B cell (primary cell): ENCODE measurements around the gene TWNK. TPM values are rescaled to one million over a fixed set of nuclear protein-coding genes. Genes with fewer than 3 reads are reported as not detected.
A peak's percentile ranks its signal among the peaks of the same experiment; 100 is the strongest.

Experiments
- ATAC-seq: fragments of 200-7000 bp; cut with Tn5 transposase; one replicate; pipeline ENCODE4 v1.10.0; 2021; ENCODE audit warnings: low read depth, mild to moderate bottlenecking, moderate number of reproducible peaks, moderate library complexity
- CTCF ChIA-PET: fragments of 350-600 bp; sonication (Branson Sonifier 250); formaldehyde crosslinking; loops from one replicate; lab custom pipeline; 2021; ENCODE audit warnings: antibody characterized with exemption, inconsistent platforms; lab: Charles Lee
- POLR2A ChIA-PET: fragments of 350-600 bp; sonication (Branson Sonifier 250); formaldehyde crosslinking; loops from one replicate; lab custom pipeline; 2021; ENCODE audit warnings: antibody characterized with exemption; lab: Charles Lee
- DNase-seq: peaks from one replicate; pipeline ENCODE4 v3.0.0; 2013
- H2AFZ ChIP-seq: 2 replicates; pipeline ENCODE4 v1.6.1; 2012; ENCODE audit warnings: mild to moderate bottlenecking, low read depth, low read length; ENCODE audit not compliant: insufficient read depth, poor library complexity, severe bottlenecking
- H3K27ac ChIP-seq, 2 donors: 1 replicate in 1 of 2; 2 replicates in 1 of 2; pipeline ENCODE4 v1.5.1; 2012 to 2013; ENCODE audit warnings: low read length in 2 of 2, mild to moderate bottlenecking in 2 of 2, moderate library complexity in 1 of 2
- H3K27me3 ChIP-seq, 4 experiments: fragments of 200-600 bp in 1 of 4; sonication (generic) in 1 of 4; replicated peaks in 1 of 4; 1 replicate in 2 of 4; 2 replicates in 2 of 4; pipeline versions ENCODE4 v1.6.1 to v1.7.0; 2013 to 2016; ENCODE audit warnings: low read length in 3 of 4, mild to moderate bottlenecking in 2 of 4, mixed read lengths in 1 of 4, moderate library complexity in 1 of 4; ENCODE audit not compliant: insufficient read depth in 4 of 4, control insufficient read depth in 3 of 4; ENCODE audit errors: control extremely low read depth in 1 of 4
- H3K36me3 ChIP-seq, 2 experiments: replicated peaks in 1 of 2; 1 replicate in 1 of 2; 2 replicates in 1 of 2; pipeline versions ENCODE4 v1.6.1 to v1.7.1; 2013; ENCODE audit warnings: low read length in 1 of 2; ENCODE audit not compliant: insufficient read depth in 2 of 2, control insufficient read depth in 1 of 2; ENCODE audit errors: control extremely low read depth in 1 of 2, extremely low read depth in 1 of 2
- H3K4me1 ChIP-seq, 2 donors: fragments of 200-600 bp in 1 of 2; sonication (generic) in 1 of 2; 1 replicate in 1 of 2; 2 replicates in 1 of 2; pipeline versions ENCODE4 v1.5.1 to v1.6.1; 2013 to 2017; ENCODE audit warnings: low read length in 2 of 2; ENCODE audit not compliant: control insufficient read depth in 2 of 2, insufficient read depth in 2 of 2
- H3K4me2 ChIP-seq: replicated peaks from 2 replicates; pipeline ENCODE3; 2012; ENCODE audit warnings: mild to moderate bottlenecking, low read depth, low read length; ENCODE audit not compliant: poor library complexity, severe bottlenecking
- H3K4me3 ChIP-seq, 5 experiments: fragments of 200-600 bp in 1 of 5; sonication (generic) in 1 of 5; 1 replicate in 3 of 5; 2 replicates in 2 of 5; pipeline versions ENCODE4 v1.5.1 to v1.7.0; 2011 to 2016; ENCODE audit warnings: low read length in 4 of 5, mild to moderate bottlenecking in 4 of 5, low read depth in 2 of 5, control low read depth in 1 of 5, moderate library complexity in 1 of 5; ENCODE audit not compliant: insufficient read depth in 1 of 5; ENCODE audit errors: control extremely low read depth in 1 of 5, extremely low read depth in 1 of 5
- H3K79me2 ChIP-seq: fragments of 200-600 bp; sonication (generic); one replicate; pipeline ENCODE4 v1.6.0; 2016; ENCODE audit warnings: low read length; ENCODE audit not compliant: control insufficient read depth, insufficient read depth
- H3K9ac ChIP-seq: fragments of 200-600 bp; sonication (generic); 2 replicates; pipeline ENCODE4 v1.6.1; 2017; ENCODE audit warnings: mild to moderate bottlenecking, low read length, moderate library complexity
- H3K9me3 ChIP-seq, 3 donors: one replicate each; pipeline versions ENCODE4 v1.6.1 to v1.7.1; 2013; ENCODE audit warnings: low read length in 2 of 3; ENCODE audit not compliant: control insufficient read depth in 2 of 3, insufficient read depth in 1 of 3; ENCODE audit errors: control extremely low read depth in 1 of 3
- H4K20me1 ChIP-seq: 2 replicates; pipeline ENCODE4 v1.6.0; 2012; ENCODE audit warnings: mild to moderate bottlenecking, low read length; ENCODE audit not compliant: insufficient read depth, control insufficient read depth, poor library complexity, severe bottlenecking
- H3K27ac Mint-ChIP-seq: one replicate; pipeline ENCODE4 v1.8.0; 2021; ENCODE audit warnings: mixed read lengths
- H3K27me3 Mint-ChIP-seq: one replicate; pipeline ENCODE4 v1.8.0; 2021; ENCODE audit warnings: mixed read lengths
- H3K4me1 Mint-ChIP-seq: one replicate; pipeline ENCODE4 v1.8.0; 2021; ENCODE audit warnings: mixed read lengths
- H3K4me3 Mint-ChIP-seq: one replicate; pipeline ENCODE4 v1.8.0; 2021; ENCODE audit warnings: mixed read lengths
- H3K9me3 Mint-ChIP-seq: one replicate; pipeline ENCODE4 v1.8.0; 2022; ENCODE audit warnings: mixed read lengths; ENCODE audit not compliant: insufficient read depth
- CTCF ChIP-seq: fragments of 200-600 bp; IDR thresholded peaks from one replicate; pipeline ENCODE4 v1.8.0; 2022; ENCODE audit warnings: antibody characterized with exemption, mild to moderate bottlenecking
- EZH2 ChIP-seq: IDR thresholded peaks from 2 replicates; pipeline ENCODE4 v1.6.1; 2012; ENCODE audit warnings: borderline replicate concordance, low read depth, mild to moderate bottlenecking, moderate library complexity, low read length; ENCODE audit not compliant: insufficient read depth, poor library complexity, severe bottlenecking
- WGBS: methylation state at CpG from one replicate; pipeline ENCODE4 v1.1.5; 2013; ENCODE audit warnings: missing lambda C conversion rate; ENCODE audit not compliant: insufficient coverage; 5-methylcytosine and 5-hydroxymethylcytosine counted together
- intact Hi-C: fragments of 100-400 bp; cut with micrococcal nuclease; formaldehyde crosslinking; loops from one replicate; pipeline ENCODE4 v1.10.0; 2022
- polyA plus RNA-seq: library from polyadenylated mRNA; depleted of rRNA; stranded (reverse); fragments of >200 nt; gene quantifications from 2 replicates; pipeline ENCODE4 v1.2.3, GENCODE V29; 2012
- total RNA-seq, 2 donors: library from RNA; stranded (reverse); fragments of 120-200 nt in 1 of 2; gene quantifications; 1 replicate in 1 of 2; 2 replicates in 1 of 2; pipeline versions ENCODE4 v1.2.3 to v1.2.4, GENCODE V29; 2013 to 2022

Gene TWNK
- total and polyA plus RNA-seq, 2 donors (not counting 1 experiment from before 2014, with no cell fraction given): 7.2 to 11.8 TPM

- H4K20me1 ChIP-seq: no peaks in the 10 kb centered on the region
- Mint-ChIP-seq H3K4me3 (no peak overlapping the region), H3K27ac (no peak overlapping the region), H3K4me1 (peaks cover 26% of the 10 kb centered on the region), H3K9me3 (no peaks in the 10 kb centered on the region), H3K27me3 (peaks cover 38% of the 10 kb centered on the region)
- no peak overlapping the region for H3K4me2 ChIP-seq
- no peak overlapping the region for H3K27ac ChIP-seq
- DNase-seq: no peak
- peaks cover 0 to 46% (median 24%) of the 10 kb centered on the region in 4 experiments for H3K27me3 ChIP-seq
- H3K9me3 ChIP-seq: no peaks in the 10 kb centered on the region
- POLR2A ChIA-PET: interaction anchor here (1.8 kb wide), 1 partner anchor 18 kb away, joined by 9 read pairs; the partner anchor contains the start of gene LZTS2
- intact Hi-C loops: no loop called here
- no peak overlapping the region for H2AFZ ChIP-seq
- no peak overlapping the region for H3K4me3 ChIP-seq
- TF ChIP-seq CTCF (no peak), EZH2 (no peak)
- H3K79me2 ChIP-seq: no peaks in the 10 kb centered on the region
- ATAC-seq: no peak
- H3K36me3 ChIP-seq: no peaks in the 10 kb centered on the region
- no peak overlapping the region for H3K9ac ChIP-seq
- CTCF ChIA-PET: interaction anchor here (0.8 to 7.0 kb wide), 11 partner anchors 9 to 126 kb away, joined by 3 to 70 read pairs (median 21); partner anchors contain the start of genes LZTS2, MRPL43, PDZD7 and SFXN3
- H3K4me1 ChIP-seq: peaks cover 24 to 30% of the 10 kb centered on the region in 2 donors
- 82% methylated on average over 3 of the region's 5 CpGs for WGBS
These were observed 29.5 kb downstream of the TWNK start for GRCh38 chr10:101016814-101017213.

- DNase-seq (peak; percentile 61), ATAC-seq (peak; percentile 16)
- H3K79me2 ChIP-seq: no peaks in the 10 kb centered on the region
- WGBS: 6% methylated on average over 6 of the region's 20 CpGs
- peaks cover 38% of the 10 kb centered on the region for H3K27me3 Mint-ChIP-seq
- H3K4me3 Mint-ChIP-seq: peak overlapping the region; percentile 38
- peak overlapping the region in 2 of 5 experiments; percentile 5 to 23 for H3K4me3 ChIP-seq
- H3K36me3 ChIP-seq: no peaks in the 10 kb centered on the region
- TF ChIP-seq CTCF (no peak), EZH2 (no peak)
- peaks cover 0 to 46% (median 24%) of the 10 kb centered on the region in 4 experiments for H3K27me3 ChIP-seq
- peaks cover 20% of the 10 kb centered on the region for H3K4me1 Mint-ChIP-seq
- peaks cover 19 to 24% of the 10 kb centered on the region in 2 donors for H3K4me1 ChIP-seq
- H3K27ac ChIP-seq: no peak overlapping the region
- H3K9me3 Mint-ChIP-seq: no peaks in the 10 kb centered on the region
- H2AFZ ChIP-seq: peak overlapping the region; percentile 32
- peak overlapping the region; percentile 3 for H3K9ac ChIP-seq
- H3K27ac Mint-ChIP-seq: no peak overlapping the region
- H3K4me2 ChIP-seq: peak overlapping the region; percentile 65
- no peaks in the 10 kb centered on the region for H4K20me1 ChIP-seq
- CTCF ChIA-PET: interaction anchor here (1.0 to 7.0 kb wide), 11 partner anchors 12 to 124 kb away, joined by 3 to 57 read pairs (median 5); partner anchors contain the start of genes LZTS2, PDZD7 and SFXN3
- H3K9me3 ChIP-seq: no peaks in the 10 kb centered on the region
- intact Hi-C loops: no loop called here
- POLR2A ChIA-PET: interaction anchor here (0.6 to 1.8 kb wide), 3 partner anchors 13 to 26 kb away, joined by 4 to 9 read pairs (median 7); partner anchors contain the start of genes LZTS2, PDZD7 and SFXN3
These were observed 30.8 kb downstream of the TWNK start for GRCh38 chr10:101018118-101018599.
